Measurements from ENCODE around the gene CTSA. TPM values are rescaled to one million over a fixed set of nuclear protein-coding genes. Genes with fewer than 3 reads are reported as not detected.

Gene CTSA
- total RNA-seq, 1 donor from 2014 or later: 15.1 TPM

DNA sequence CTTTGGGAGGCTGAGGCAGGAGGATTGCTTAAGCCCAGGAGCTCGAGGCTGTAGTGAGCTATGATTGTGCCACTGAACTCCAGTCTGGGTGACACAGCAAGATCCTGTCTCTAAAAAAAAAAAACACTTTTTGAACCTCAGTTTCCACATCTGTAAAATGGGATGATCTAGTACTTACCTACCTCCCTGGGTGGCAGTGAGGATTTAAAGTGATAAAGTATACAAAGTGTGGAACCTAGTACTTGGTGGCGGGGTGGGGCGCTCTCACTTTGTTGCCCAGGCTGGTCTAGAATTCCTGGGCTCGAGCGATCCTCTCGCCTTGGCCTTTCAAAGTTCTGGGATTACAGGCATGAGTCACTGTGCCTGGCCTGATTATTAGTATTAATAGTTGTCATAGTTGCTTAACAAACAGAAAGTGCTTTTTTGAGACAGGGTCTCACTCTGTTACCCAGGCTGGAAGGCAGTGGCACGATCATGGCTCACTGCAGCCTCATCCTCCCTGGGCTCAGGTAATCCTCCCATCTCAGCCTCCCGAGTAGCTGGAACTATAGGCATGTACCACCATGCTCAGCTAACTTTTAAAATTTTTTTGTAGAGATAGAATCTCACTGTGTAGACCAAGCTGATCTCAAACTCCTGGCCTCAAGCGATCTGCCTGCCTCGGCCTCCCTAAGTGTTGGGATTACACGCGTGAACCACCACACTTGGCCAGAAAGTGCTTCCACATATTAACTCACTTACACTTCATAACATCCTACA is 27.8 kb downstream of the CTSA start:
- no peaks in the 10 kb centered on the region for H3K36me3 ChIP-seq
- no peak overlapping the region for H3K27ac ChIP-seq
- Mint-ChIP-seq H3K4me3 (peak overlapping the region; percentile 58), H3K27me3 (ENCODE audit: insufficient read depth, low read depth) (peaks cover 1% of the 10 kb centered on the region), H3K9me3 (no peaks in the 10 kb centered on the region), H3K4me1 (peaks cover 29% of the 10 kb centered on the region), H3K27ac (peak overlapping the region; percentile 37), H3K36me3 (no peaks in the 10 kb centered on the region)
- H3K27me3 ChIP-seq: no peaks in the 10 kb centered on the region
- no peak overlapping the region for H3K9ac ChIP-seq
- no peaks in the 10 kb centered on the region for H3F3A ChIP-seq (ENCODE audit: low read depth)
- no peak overlapping the region for H2AFZ ChIP-seq (replicated peaks)
- H4K20me1 ChIP-seq (ENCODE audit: low read depth): no peaks in the 10 kb centered on the region
- no peak for DNase-seq (ENCODE audit: low spot score)
- no peaks in the 10 kb centered on the region for H3K79me2 ChIP-seq (ENCODE audit: low read depth)
- H3K4me2 ChIP-seq: no peak overlapping the region
- TF ChIP-seq, protein P1, sequence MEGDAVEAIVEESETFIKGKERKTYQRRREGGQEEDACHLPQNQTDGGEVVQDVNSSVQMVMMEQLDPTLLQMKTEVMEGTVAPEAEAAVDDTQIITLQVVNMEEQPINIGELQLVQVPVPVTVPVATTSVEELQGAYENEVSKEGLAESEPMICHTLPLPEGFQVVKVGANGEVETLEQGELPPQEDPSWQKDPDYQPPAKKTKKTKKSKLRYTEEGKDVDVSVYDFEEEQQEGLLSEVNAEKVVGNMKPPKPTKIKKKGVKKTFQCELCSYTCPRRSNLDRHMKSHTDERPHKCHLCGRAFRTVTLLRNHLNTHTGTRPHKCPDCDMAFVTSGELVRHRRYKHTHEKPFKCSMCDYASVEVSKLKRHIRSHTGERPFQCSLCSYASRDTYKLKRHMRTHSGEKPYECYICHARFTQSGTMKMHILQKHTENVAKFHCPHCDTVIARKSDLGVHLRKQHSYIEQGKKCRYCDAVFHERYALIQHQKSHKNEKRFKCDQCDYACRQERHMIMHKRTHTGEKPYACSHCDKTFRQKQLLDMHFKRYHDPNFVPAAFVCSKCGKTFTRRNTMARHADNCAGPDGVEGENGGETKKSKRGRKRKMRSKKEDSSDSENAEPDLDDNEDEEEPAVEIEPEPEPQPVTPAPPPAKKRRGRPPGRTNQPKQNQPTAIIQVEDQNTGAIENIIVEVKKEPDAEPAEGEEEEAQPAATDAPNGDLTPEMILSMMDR (IDR thresholded peaks at IDR 0.05): no peak
- no peak for TF ChIP-seq EZH2phosphoT487 (IDR thresholded peaks at IDR 0.05)
- TF ChIP-seq EZH2 (IDR thresholded peaks at IDR 0.05): no peak
- H3K9me3 ChIP-seq (ENCODE audit: low read depth): no peaks in the 10 kb centered on the region
- H3K4me1 ChIP-seq: peaks cover 3% of the 10 kb centered on the region
- H3K4me3 ChIP-seq: no peak overlapping the region

DNA sequence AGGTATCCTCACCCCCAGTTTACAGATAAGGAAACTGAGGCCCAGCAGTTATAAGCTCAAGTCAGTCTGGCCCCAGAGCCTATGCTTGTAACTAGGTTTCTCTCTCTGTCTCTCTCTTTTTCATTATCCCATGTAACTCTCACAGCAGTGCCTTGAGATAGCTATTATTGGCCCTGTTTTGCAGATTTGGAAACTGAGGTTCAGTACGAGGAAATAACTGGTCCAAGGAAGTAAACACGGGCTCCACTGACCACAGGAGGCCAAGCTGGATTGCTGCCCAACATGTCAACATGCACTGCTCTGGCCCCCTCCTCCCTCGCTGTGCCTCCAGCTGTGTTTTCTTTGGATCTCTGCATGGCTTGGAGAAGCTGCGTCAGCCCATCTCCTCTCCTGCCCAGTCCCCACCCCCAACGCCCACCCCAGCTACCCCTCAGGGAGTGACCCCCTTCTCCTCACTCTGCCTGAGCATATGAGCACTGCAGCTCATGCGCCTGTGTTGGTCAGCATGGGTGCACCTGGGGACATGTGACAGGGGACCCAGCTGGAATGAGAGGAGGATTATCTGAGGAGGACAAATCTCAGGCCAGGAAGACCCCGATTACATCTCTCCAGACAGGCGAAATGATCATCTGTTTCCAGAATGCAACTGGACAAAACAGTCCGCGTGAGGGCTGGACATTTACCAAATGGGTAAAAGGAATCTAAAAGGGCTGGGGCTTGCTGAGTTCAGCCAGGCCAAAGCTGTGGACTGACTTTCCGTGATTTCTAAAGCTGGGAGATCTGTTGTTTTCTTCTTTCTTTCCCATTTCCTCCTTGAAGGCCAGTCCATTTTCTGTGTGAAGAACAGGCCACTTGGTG is 28.6 kb downstream of the CTSA start:
- Mint-ChIP-seq H3K27me3 (ENCODE audit: insufficient read depth, low read depth) (peaks cover 3% of the 10 kb centered on the region), H3K27ac (peak overlapping the region; percentile 42), H3K9me3 (no peaks in the 10 kb centered on the region), H3K4me1 (peaks cover 28% of the 10 kb centered on the region), H3K36me3 (no peaks in the 10 kb centered on the region), H3K4me3 (no peak overlapping the region)
- Histone ChIP-seq H3K4me3 (no peak overlapping the region), H3K4me1 (peaks cover 3% of the 10 kb centered on the region), H3K4me2 (no peak overlapping the region), H3F3A (ENCODE audit: low read depth) (no peaks in the 10 kb centered on the region), H2AFZ (replicated peaks) (no peak overlapping the region), H3K9ac (no peak overlapping the region), H3K9me3 (ENCODE audit: low read depth) (no peaks in the 10 kb centered on the region), H3K27me3 (no peaks in the 10 kb centered on the region), H4K20me1 (ENCODE audit: low read depth) (no peaks in the 10 kb centered on the region), H3K27ac (no peak overlapping the region), H3K36me3 (no peaks in the 10 kb centered on the region), H3K79me2 (ENCODE audit: low read depth) (no peaks in the 10 kb centered on the region)
- TF ChIP-seq EZH2 (IDR thresholded peaks at IDR 0.05) (no peak), EZH2phosphoT487 (IDR thresholded peaks at IDR 0.05) (no peak)
- TF ChIP-seq, protein P1 (IDR thresholded peaks at IDR 0.05): no peak
- DNase-seq (ENCODE audit: low spot score): no peak

DNA sequence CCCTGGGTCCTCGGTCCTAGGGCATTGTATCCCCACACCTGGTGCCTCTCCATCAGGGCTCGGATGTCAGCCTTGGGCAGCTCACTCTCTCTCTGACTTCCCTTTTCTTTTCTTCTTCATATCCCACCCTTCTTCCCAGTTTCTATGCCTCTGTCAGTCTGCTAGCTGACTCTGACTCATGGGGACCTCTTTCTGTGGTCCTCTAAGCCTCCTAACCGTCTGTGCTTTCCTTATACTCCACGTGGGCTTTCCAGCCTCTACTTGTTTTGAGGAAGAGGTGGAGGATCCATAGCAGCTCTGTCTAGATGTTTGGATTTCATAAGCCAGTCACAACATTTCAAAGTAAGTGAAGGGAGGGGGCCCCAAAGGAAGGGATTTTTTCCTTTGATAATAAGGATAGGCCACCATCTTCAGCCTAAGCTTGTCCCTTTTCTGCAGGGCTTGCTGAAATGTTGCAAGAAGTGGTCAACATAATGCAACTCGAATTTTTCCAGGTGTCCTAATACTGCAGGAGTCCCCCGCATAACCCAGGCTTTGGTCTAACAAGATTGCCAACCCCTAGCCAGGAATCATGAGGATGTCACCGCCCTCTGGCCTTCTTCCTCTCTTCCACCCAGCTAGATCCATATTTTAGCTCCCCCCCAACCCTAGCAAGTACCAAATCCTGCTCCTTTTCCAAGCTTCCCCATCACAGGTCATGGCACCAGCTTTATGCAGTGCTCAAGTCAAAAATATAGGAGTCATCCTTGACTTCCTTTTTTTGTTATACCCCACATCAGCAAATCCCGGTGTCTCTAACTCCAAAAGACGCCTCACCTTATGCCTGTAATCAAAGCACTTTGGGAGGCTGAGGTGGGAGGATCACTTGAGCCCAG is 29.6 kb downstream of the CTSA start:
- H3K4me1 Mint-ChIP-seq: peaks cover 33% of the 10 kb centered on the region
- Histone ChIP-seq H2AFZ (replicated peaks) (no peak overlapping the region), H3K9me3 (ENCODE audit: low read depth) (no peaks in the 10 kb centered on the region), H3K9ac (no peak overlapping the region), H3K27ac (no peak overlapping the region), H3K79me2 (ENCODE audit: low read depth) (no peaks in the 10 kb centered on the region), H3F3A (ENCODE audit: low read depth) (peaks cover 2% of the 10 kb centered on the region), H4K20me1 (ENCODE audit: low read depth) (no peaks in the 10 kb centered on the region), H3K4me1 (peaks cover 10% of the 10 kb centered on the region), H3K4me2 (no peak overlapping the region), H3K36me3 (no peaks in the 10 kb centered on the region), H3K27me3 (no peaks in the 10 kb centered on the region), H3K4me3 (no peak overlapping the region)
- DNase-seq (ENCODE audit: low spot score): no peak
- H3K9me3 Mint-ChIP-seq: no peaks in the 10 kb centered on the region
- no peak overlapping the region for H3K4me3 Mint-ChIP-seq
- no peaks in the 10 kb centered on the region for H3K36me3 Mint-ChIP-seq
- H3K27ac Mint-ChIP-seq: peak overlapping the region; percentile 42
- TF ChIP-seq, protein P1 (IDR thresholded peaks at IDR 0.05): no peak
- TF ChIP-seq EZH2phosphoT487 (IDR thresholded peaks at IDR 0.05) (no peak), EZH2 (IDR thresholded peaks at IDR 0.05) (no peak)
- H3K27me3 Mint-ChIP-seq (ENCODE audit: insufficient read depth, low read depth): peaks cover 9% of the 10 kb centered on the region

Measured in neural progenitor cell (in vitro differentiated cells).